K562 (cell line): ENCODE results near the gene FAM83E. TPM values are rescaled to one million over a fixed set of nuclear protein-coding genes. Genes with fewer than 3 reads are reported as not detected.

ENCODE experiments used
- BRD4 ChIP-seq: fragments of 200-600 bp; sonication (generic); IDR thresholded peaks from 2 replicates; pipeline ENCODE4 v1.6.1; 2017; ENCODE audit warnings: inconsistent platforms
- CAMTA2 ChIP-seq: fragments of 250-450 bp; sonication (Bioruptor Pico); conservative IDR thresholded peaks from 2 replicates; pipeline ENCODE4 v1.5.1; 2022
- CBX8 ChIP-seq: fragments of 200-600 bp; sonication (generic); IDR thresholded peaks from 2 replicates; pipeline ENCODE4 v1.6.1; 2012; ENCODE audit warnings: borderline replicate concordance, mixed run types, low read depth, mild to moderate bottlenecking, moderate library complexity, mixed read lengths, low read length, control low read depth, inconsistent platforms; ENCODE audit not compliant: poor library complexity, severe bottlenecking; ENCODE audit errors: extremely low read depth
- CEBPG ChIP-seq, 3 experiments: fragments of 200-800 bp in 1 of 3; sonication (Bioruptor generic) in 1 of 3; sonication (generic) in 1 of 3; formaldehyde crosslinking in 1 of 3; IDR thresholded peaks in 2 of 3; conservative IDR thresholded peaks in 1 of 3; 2 replicates each; pipeline versions ENCODE4 v1.6.1 to v1.8.0; 2016 to 2022; ENCODE audit warnings: missing compliant biosample characterization in 2 of 3, missing genetic modification characterization in 2 of 3, mild to moderate bottlenecking in 1 of 3, missing genetic modification reagents in 1 of 3
- CREBBP ChIP-seq: IDR thresholded peaks from one replicate; pipeline ENCODE4 v1.6.1; 2012; ENCODE audit warnings: low read depth, mild to moderate bottlenecking, control low read depth, inconsistent platforms, low read length
- HCFC1 ChIP-seq: IDR thresholded peaks from 2 replicates; pipeline ENCODE4 v1.6.1; 2012; ENCODE audit warnings: low read depth, low read length, improper control_type of control experiment
- HMG20B ChIP-seq: fragments of 250-450 bp; sonication (Bioruptor Pico); IDR thresholded peaks from 2 replicates; pipeline ENCODE4 v1.5.0; 2021; ENCODE audit warnings: mild to moderate bottlenecking
- HNRNPUL1 ChIP-seq: fragments of 200-400 bp; formaldehyde crosslinking; IDR thresholded peaks from 2 replicates; pipeline ENCODE4 v1.6.1; 2017; ENCODE audit warnings: low read length
- JUN ChIP-seq, 2 experiments: sonication (generic) in 1 of 2; formaldehyde crosslinking in 1 of 2; IDR thresholded peaks; 2 replicates each; pipeline versions ENCODE4 v1.6.1 to v1.8.0; 2012 to 2022; ENCODE audit warnings: borderline replicate concordance in 2 of 2, mild to moderate bottlenecking in 2 of 2, improper control_type of control experiment in 1 of 2, low read depth in 1 of 2, low read length in 1 of 2, missing genetic modification reagents in 1 of 2
- LEF1 ChIP-seq: fragments of 450-650 bp; IDR thresholded peaks from 2 replicates; pipeline ENCODE4 v1.6.1; 2016; ENCODE audit warnings: mild to moderate bottlenecking
- NR2F6 ChIP-seq: fragments of 450-650 bp; formaldehyde crosslinking; IDR thresholded peaks from 2 replicates; pipeline ENCODE4 v1.4.0; 2020; ENCODE audit warnings: mild to moderate bottlenecking
- POLR2H ChIP-seq: IDR thresholded peaks from 2 replicates; pipeline ENCODE4 v1.6.1; 2016; ENCODE audit warnings: missing genetic modification characterization, low read depth, mild to moderate bottlenecking, control low read depth, missing compliant biosample characterization, moderate library complexity
- RAD51 ChIP-seq: fragments of 450-650 bp; IDR thresholded peaks from 2 replicates; pipeline ENCODE4 v1.7.1; 2016; ENCODE audit warnings: low read depth, mild to moderate bottlenecking, borderline replicate concordance
- RB1 ChIP-seq: fragments of 450-650 bp; IDR thresholded peaks from 2 replicates; pipeline ENCODE4 v1.6.1; 2017; ENCODE audit warnings: low read depth, mild to moderate bottlenecking
- SMARCC2 ChIP-seq: fragments of 450-650 bp; IDR thresholded peaks from 2 replicates; pipeline ENCODE4 v1.6.1; 2017; ENCODE audit warnings: antibody characterized with exemption, moderate library complexity, mild to moderate bottlenecking, low read depth
- TOE1 ChIP-seq, 2 experiments: fragments of 450-650 bp in 1 of 2; sonication (generic) in 1 of 2; formaldehyde crosslinking in 1 of 2; IDR thresholded peaks; 2 replicates each; pipeline versions ENCODE4 v1.7.1 to v1.8.0; 2016 to 2022; ENCODE audit warnings: borderline replicate concordance in 2 of 2, mild to moderate bottlenecking in 2 of 2, antibody characterized with exemption in 1 of 2, inconsistent platforms in 1 of 2, low read depth in 1 of 2, missing genetic modification reagents in 1 of 2, moderate library complexity in 1 of 2
- TSC22D4 ChIP-seq: fragments of 450-650 bp; IDR thresholded peaks from 2 replicates; pipeline ENCODE4 v1.6.1; 2016; ENCODE audit warnings: missing genetic modification characterization, missing biosample characterization, control low read depth
- ZBTB5 ChIP-seq: fragments of 450-650 bp; IDR thresholded peaks from 2 replicates; pipeline ENCODE4 v1.6.1; 2017; ENCODE audit warnings: antibody characterized with exemption
- ZNF347 ChIP-seq: fragments of 450-650 bp; formaldehyde crosslinking; IDR thresholded peaks from 2 replicates; pipeline ENCODE4 v1.4.0; 2020; ENCODE audit warnings: low read depth, mild to moderate bottlenecking, moderate library complexity
- ZNF609 ChIP-seq: sonication (generic); formaldehyde crosslinking; IDR thresholded peaks from 2 replicates; pipeline ENCODE4 v1.8.1; 2023; ENCODE audit warnings: missing genetic modification reagents, mild to moderate bottlenecking, borderline replicate concordance
- ZNF696 ChIP-seq: fragments of 250-450 bp; sonication (Bioruptor Pico); conservative IDR thresholded peaks from 2 replicates; pipeline ENCODE4 v1.4.0; 2020; ENCODE audit warnings: mild to moderate bottlenecking, moderate library complexity
- polyA plus RNA-seq, 8 experiments: library from polyadenylated mRNA; depleted of rRNA in 4 of 8; stranded (reverse) in 5 of 8; unstranded in 3 of 8; fragments of >200 nt; fragmentation: Nextera tagmentation in 2 of 8; fragmentation: Illumina TruSeq in 1 of 8; extraction: Ambion mirVana in 2 of 8; extraction: Trizol in 1 of 8; gene quantifications; 2 replicates each; pipeline versions ENCODE4 v1.2.1 to v1.2.3, GENCODE V29; 2011 to 2014; ENCODE audit warnings: inconsistent platforms in 1 of 8, missing spikeins in 1 of 8
- total RNA-seq, 7 experiments: library from RNA; depleted of rRNA in 6 of 7; stranded (reverse); fragments of >200 nt in 6 of 7; fragmentation: Illumina TruSeq in 2 of 7; extraction: Trizol in 2 of 7; gene quantifications; 2 replicates each; pipeline versions ENCODE4 v1.2.1 to v1.2.3, GENCODE V29; 2011 to 2021; ENCODE audit warnings: low replicate concordance in 1 of 7

Gene FAM83E
- total and polyA plus RNA-seq, 9 of the 15 experiments (the other 6 are each of a cell fraction or from before 2014, with no cell fraction given), result 0.15 to 0.87 (median 0.29) TPM; not detected in 4

- TF ChIP-seq TSC22D4 (tag) (0 out of 2 replicates have a peak, but pooled peaks have one; percentile 12), BRD4 (no peak), HNRNPUL1 (no peak), ZNF609 (CRISPR knock-in tag) (0 out of 2 replicates have a peak, but pooled peaks have one; percentile 4), TOE1 (IDR thresholded peaks at IDR 0.05; ENCODE audit: borderline replicate concordance) (0 out of 2 replicates have a peak, but pooled peaks have one; percentile 14), TOE1 (CRISPR knock-in tag; IDR thresholded peaks at IDR 0.05; ENCODE audit: borderline replicate concordance, low read depth) (no peak; the same call in 1 of the 2 replicates), NR2F6 (CRISPR knock-in tag) (no peak), CBX8 (no peak), SMARCC2 (no peak), RAD51 (peak; percentile 37; the same call in 1 of the 2 replicates), JUN (IDR thresholded peaks at IDR 0.05; ENCODE audit: borderline replicate concordance, low read depth, low read length) (no peak), JUN (CRISPR knock-in tag; IDR thresholded peaks at IDR 0.05; ENCODE audit: borderline replicate concordance) (no peak), ZNF347 (CRISPR knock-in tag) (no peak), CREBBP (no peak), POLR2H (tag) (no peak), CAMTA2 (CRISPR knock-in tag) (no peak), LEF1 (peak; percentile 43; the same call in 1 of the 2 replicates), HCFC1 (no peak), HMG20B (CRISPR knock-in tag) (no peak), ZBTB5 (0 out of 2 replicates have a peak, but pooled peaks have one; percentile 38), RB1 (no peak), ZNF696 (no peak), CEBPG (CRISPR knock-in tag; IDR thresholded peaks at IDR 0.05) (no peak), CEBPG (tag; conservative IDR thresholded peaks at IDR 0.05 in 1 of 2, IDR thresholded peaks at IDR 0.05 in 1 of 2) (peak in 1 of 2 experiments; percentile 62; a peak in 1 of 4 replicates)
Observed at GRCh38 chr19:48623556-48624066, 8.7 kb upstream of the FAM83E start (continued).
